Measurements from ENCODE around the gene DGAT2.
A peak's percentile ranks its signal among the peaks of the same experiment; 100 is the strongest.
"Not testable (repeated sequence)": the region's sequence is repeated elsewhere in the genome, so short reads cannot be mapped to it uniquely, and the experiment has no call there.

The DGAT2 gene

GRCh38 chr11:75748729-75749273 lies 19.8 kb upstream of the DGAT2 start:
- not testable (repeated sequence) for DNase-seq (ENCODE audit: low spot score); FAIRE-seq

GRCh38 chr11:75754933-75755332 lies 13.6 kb upstream of the DGAT2 start:
- not testable (repeated sequence) for DNase-seq (ENCODE audit: low spot score); FAIRE-seq

- DNase-seq (ENCODE audit: low spot score): no peak
- FAIRE-seq: no peak
Observed at GRCh38 chr11:75757651-75758050, 10.9 kb upstream of the DGAT2 start.

- FAIRE-seq (no peak), DNase-seq (ENCODE audit: low spot score) (no peak)
Observed at GRCh38 chr11:75759832-75760231, 8.7 kb upstream of the DGAT2 start.

GRCh38 chr11:75760243-75760642 lies 8.3 kb upstream of the DGAT2 start:
- DNase-seq (ENCODE audit: low spot score) (no peak), FAIRE-seq (no peak)

GRCh38 chr11:75760710-75761493 lies 7.7 kb upstream of the DGAT2 start:
- DNase-seq (ENCODE audit: low spot score) (no peak), FAIRE-seq (no peak)

- no peak for DNase-seq (ENCODE audit: low spot score)
- FAIRE-seq: no peak
Observed at GRCh38 chr11:75762158-75762557, 6.4 kb upstream of the DGAT2 start.

GRCh38 chr11:75762885-75763284 lies 5.7 kb upstream of the DGAT2 start:
- no peak for FAIRE-seq
- DNase-seq (ENCODE audit: low spot score): no peak

GRCh38 chr11:75763846-75764245 lies 4.7 kb upstream of the DGAT2 start:
- DNase-seq (ENCODE audit: low spot score): no peak
- FAIRE-seq: no peak

GRCh38 chr11:75765116-75765515 lies 3.5 kb upstream of the DGAT2 start:
- FAIRE-seq: no peak
- no peak for DNase-seq (ENCODE audit: low spot score)

GRCh38 chr11:75766443-75767227 lies 1.9 kb upstream of the DGAT2 start:
- FAIRE-seq: no peak
- DNase-seq (ENCODE audit: low spot score): no peak

- FAIRE-seq: no peak
- DNase-seq (ENCODE audit: low spot score): no peak
Observed at GRCh38 chr11:75767228-75767572, 1.4 kb upstream of the DGAT2 start.

GRCh38 chr11:75767793-75768111 lies 826 bp upstream of the DGAT2 start:
- DNase-seq (ENCODE audit: low spot score): no peak
- no peak for FAIRE-seq

GRCh38 chr11:75768909-75769771 lies 562 bp downstream of the DGAT2 start:
- no peak for FAIRE-seq
- peak; percentile 28 for DNase-seq (ENCODE audit: low spot score)

GRCh38 chr11:75770102-75770501 lies 1.5 kb downstream of the DGAT2 start:
- no peak for FAIRE-seq
- DNase-seq (ENCODE audit: low spot score): no peak

GRCh38 chr11:75771646-75772410 lies 3.2 kb downstream of the DGAT2 start:
- DNase-seq (ENCODE audit: low spot score): no peak
- FAIRE-seq: no peak

- DNase-seq (ENCODE audit: low spot score): no peak
- no peak for FAIRE-seq
Observed at GRCh38 chr11:75773595-75774353, 5.2 kb downstream of the DGAT2 start.

GRCh38 chr11:75775056-75775455 lies 6.5 kb downstream of the DGAT2 start:
- DNase-seq (ENCODE audit: low spot score) (no peak), FAIRE-seq (no peak)

- DNase-seq (ENCODE audit: low spot score): no peak
- no peak for FAIRE-seq
Observed at GRCh38 chr11:75776546-75776945, 8.0 kb downstream of the DGAT2 start.

GRCh38 chr11:75777461-75778110 lies 9.0 kb downstream of the DGAT2 start:
- FAIRE-seq (no peak), DNase-seq (ENCODE audit: low spot score) (peak; percentile 40)

All from urothelium cell line (cell line).